NB4 (cell line): ENCODE results near the gene NUTF2.

Experiments used
- CTCF ChIP-seq: IDR thresholded peaks from one replicate; pipeline ENCODE4 v1.5.1; 2012; ENCODE audit warnings: low read depth, low read length
- MYC ChIP-seq: IDR thresholded peaks from 2 replicates; pipeline ENCODE4 v1.6.1; 2011; ENCODE audit warnings: low read depth, low read length

DNA sequence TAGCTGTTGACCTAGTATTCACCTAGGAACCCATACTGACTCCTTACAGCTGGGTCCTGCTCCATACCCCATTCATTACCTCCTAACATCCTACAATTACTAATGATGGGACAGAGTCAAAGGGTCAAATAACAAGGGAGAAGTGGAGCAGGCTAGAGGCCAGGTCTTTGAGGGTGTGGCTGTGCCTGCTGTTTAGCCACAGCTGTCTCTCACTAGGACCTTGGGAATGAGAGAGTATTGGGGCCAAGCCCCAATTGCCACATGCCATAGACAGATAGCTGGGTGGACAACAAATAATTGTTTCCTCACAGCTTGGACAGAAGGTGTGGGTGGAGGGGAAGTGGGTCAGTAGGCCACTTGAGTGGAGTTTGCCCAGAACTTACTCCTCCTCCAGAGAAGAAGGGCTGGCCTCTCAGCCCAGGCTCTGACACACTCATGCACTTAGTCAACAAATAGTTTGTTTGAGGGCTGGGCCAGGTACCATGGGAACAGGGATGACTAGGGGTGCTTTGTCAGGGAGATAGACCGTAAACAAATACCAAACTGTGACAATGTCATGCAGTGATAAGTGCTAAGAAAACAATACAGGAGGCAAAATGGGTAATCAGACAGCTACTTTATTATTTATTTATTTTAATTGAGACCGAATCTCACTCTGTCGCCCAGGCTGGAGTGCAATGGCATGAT is 11.0 kb downstream of the NUTF2 start:
- TF ChIP-seq CTCF: no peak
- TF ChIP-seq MYC: no peak
